HG02763 (cell line): ENCODE measurements around the gene GLB1L.

Experiments used
- ATAC-seq: cut with Tn5 transposase; IDR thresholded peaks from one replicate; pipeline ENCODE4 v1.9.1; 2021; ENCODE audit warnings: mild to moderate bottlenecking, moderate library complexity; ENCODE audit not compliant: unreplicated experiment

The GLB1L gene

DNA sequence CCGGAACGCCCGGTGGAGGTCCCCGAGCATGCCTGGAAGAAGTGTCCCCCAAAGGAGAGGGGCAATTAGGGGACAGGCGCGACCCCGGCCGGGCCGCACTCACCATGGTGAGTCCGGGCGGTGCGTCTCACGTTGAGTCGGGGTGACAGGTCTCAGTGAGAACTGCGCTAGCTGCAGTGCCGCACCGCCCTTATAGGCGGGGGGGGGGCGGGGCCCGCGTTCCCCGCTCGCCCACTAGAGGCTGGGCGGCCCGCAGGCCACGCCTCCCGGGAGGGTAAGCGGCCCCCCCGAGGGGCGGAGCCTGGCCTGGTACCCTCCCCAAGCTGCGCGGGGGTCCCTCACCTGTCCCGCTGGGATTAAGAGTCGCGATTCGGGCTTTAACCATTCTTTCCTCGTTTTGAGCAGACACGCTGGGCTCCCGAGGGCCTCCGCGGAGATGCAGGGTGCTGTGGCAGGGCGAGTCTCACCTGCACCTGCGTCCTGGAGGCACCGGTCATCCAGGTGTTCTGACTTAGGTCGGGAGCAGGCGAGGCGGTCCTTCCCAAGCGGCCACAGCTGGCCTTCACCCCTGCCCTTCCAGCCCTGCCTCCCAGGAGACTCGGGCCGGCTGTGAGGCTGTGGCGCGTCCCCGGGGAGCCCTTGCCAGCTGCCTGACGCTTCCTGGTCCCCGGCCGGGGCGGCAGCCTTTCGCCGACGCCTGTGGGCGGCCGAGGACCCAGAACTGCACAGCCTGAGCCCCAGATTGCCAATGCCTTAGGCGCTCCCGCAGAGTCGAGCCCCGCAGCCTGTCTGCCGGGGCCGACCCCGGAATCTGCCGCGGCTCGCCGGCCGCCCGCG lies 8.7 kb upstream of the GLB1L start, which contains the start of gene TUBA4A:
Gene TUBA4A (minus strand): TSS at position 166 of the 837 bp plus-strand sequence. CDS start 60 bp downstream, at position 106.
- ATAC-seq = peak; percentile 46

GRCh38 chr2:219252900-219253752 lies 7.9 kb upstream of the GLB1L start, which contains the start of gene TUBA4B:
Gene TUBA4B (plus strand): TSS chr2:219253243. CDS start chr2:219253408, 165 bp downstream.
- ATAC-seq = peak; percentile 0

DNA sequence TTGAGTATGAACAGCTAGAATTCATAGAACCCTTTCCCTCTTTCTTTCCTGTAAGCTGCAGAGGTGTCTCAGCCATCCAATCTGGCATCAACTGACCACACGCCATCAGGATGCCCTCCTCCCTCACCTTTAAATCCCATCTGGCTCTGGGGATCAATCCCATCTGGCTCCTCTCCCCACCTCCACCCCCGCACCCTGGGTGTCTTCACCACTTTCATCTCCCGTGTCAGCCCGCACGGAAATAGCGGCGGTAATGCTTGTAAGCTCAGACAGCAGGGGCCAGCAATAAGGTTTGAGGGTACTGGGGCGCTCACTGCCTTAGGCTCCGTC lies 7.3 kb upstream of the GLB1L start:
- no peak for ATAC-seq

DNA sequence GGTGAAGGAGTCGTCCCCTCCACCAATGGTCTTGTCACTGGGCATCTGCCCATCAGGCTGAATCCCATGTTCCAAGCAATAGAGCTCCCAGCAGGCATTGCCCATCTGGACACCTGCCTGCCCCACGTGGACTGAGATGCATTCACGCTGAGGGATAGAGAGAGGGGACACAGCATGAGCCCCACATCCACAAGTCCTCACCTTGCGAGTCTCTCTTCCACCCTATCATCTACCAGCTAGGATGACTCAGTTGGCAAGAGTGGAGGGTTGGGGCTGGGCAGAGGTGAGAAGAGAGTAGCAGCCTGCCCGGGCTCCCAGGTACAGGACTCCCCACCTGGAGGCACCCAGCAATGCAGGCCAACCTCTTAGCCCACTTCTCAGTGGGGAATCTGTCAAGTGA lies 6.8 kb upstream of the GLB1L start:
- ATAC-seq = no peak

- no peak for ATAC-seq
Measured at GRCh38 chr2:219251656-219252055, 6.4 kb upstream of the GLB1L start.

GRCh38 chr2:219250049-219250781 lies 5.0 kb upstream of the GLB1L start:
- no peak for ATAC-seq

DNA sequence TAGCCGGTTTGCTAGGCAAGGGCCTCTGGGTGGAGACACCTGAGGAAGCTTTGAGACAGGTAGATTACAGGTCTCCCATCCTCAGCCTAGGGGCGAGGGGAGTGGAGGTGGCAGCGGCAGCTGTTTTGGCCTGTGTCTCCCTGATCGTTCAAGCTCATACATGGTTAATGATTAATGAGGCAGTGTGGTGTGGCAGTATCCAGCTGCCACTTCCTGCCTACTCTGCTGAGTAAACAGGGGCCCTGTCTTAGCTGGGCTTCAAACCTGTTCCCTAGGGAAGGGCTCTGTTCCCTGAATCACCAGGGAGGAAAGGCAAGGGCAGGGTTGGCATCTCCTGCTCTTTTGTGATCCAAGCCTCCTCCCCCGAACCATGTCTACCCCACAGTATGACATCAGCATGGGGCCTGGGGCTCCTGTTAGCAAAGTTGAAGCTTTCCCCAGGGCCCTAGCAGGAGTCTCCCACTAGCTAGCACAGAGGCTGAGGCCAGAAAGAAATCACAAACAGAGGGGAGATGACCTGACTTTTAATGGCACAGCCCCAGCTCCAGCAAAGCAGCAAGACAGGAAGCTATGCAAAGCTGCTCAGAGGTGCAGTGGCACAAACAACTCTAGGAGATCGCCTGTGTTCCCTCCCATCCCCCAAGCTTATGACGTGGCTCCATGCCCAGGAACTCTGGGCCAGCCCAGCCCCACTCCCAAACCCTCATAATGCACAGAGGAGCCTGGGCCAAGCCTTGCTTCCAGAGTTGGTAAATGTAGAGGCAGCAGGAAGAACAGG lies 4.1 kb upstream of the GLB1L start:
- ATAC-seq = peak; percentile 42

DNA sequence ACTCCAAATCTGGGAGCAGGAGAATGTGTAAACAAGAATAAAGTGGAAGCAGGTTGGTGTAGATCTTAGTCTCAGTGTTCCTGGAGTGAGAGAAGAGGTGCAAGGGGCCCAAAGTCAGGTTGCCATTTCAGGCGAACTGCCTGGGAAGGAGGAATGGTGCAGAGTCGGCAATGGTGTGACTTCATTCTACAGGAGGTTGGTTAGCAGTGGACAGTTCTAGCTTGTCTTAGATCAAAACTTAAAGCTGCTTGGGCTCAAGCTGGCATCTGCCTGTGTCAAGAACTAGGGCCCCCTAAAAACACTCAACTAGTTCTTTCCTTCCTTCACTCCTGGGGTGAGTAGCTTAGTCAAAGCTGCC lies 3.6 kb upstream of the GLB1L start:
- no peak for ATAC-seq

DNA sequence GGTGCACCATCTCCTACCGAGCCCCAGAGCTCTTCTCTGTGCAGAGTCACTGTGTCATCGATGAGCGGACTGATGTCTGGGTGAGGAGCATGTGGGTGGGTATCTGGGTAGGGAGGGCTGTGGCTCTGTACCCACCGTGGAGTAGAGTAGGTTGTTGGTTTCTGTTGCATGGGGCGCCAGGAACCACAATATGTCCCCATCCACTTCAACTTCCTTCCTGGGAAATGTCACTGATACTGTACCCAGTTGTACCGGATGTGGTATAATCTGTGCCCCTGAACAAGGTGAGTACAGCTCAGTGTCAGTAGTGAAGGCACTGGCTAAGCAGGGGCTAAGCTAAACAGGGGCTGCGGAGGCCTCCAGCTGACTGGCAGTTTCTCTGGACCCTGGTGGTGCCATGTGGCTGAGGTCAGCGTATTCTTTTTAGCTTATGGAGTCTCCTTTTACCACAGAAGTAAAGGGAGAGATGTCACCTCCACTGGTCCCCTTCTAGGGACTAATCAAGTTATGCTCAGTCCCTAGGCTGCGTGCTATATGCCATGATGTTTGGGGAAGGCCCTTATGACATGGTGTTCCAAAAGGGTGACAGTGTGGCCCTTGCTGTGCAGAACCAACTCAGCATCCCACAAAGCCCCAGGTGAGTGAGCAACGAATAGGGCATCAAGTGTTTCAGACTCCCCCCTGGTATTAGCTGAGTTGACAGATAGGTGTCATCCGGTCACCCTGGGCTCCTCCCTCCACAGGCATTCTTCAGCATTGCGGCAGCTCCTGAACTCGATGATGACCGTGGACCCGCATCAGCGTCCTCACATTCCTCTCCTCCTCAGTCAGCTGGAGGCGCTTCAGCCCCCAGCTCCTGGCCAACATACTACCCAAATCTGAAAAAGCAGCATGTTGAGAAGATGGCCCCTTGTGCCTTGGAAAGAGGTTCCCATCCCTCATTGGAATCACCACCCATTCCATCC lies 2.7 kb upstream of the GLB1L start:
- no peak for ATAC-seq

DNA sequence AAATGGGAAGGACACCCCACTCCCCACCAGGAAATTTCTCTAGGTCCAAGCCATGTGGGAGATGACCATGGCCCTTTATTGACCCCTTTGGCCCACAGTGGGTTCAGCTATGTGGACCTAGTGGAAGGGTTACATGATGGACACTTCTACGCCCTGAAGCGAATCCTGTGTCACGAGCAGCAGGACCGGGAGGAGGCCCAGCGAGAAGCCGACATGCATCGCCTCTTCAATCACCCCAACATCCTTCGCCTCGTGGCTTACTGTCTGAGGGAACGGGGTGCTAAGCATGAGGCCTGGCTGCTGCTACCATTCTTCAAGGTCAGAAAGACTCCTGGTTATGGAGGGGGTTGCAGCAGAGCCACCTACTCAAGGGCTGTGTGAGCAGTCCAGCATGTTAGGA lies 1.3 kb upstream of the GLB1L start:
- no peak for ATAC-seq

DNA sequence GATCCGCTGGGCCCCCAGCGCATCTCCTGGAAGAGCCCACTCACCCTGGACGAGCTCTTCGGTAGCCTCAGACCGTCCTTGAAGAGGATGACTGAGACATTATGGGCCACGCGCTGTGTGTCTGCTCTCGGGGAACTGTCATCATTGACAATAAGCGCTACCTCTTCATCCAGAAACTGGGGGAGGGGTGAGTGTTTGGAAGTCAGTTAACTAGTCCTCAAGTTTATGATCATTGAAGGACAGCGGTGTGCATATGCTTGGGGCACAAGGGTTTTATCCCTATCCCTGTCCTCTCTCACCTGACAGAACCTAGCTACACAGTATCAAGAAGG lies 621 bp upstream of the GLB1L start:
- ATAC-seq = no peak

GRCh38 chr2:219244789-219245147 lies 476 bp downstream of the GLB1L start:
- no peak for ATAC-seq

GRCh38 chr2:219243291-219243761 lies 1.9 kb downstream of the GLB1L start:
- ATAC-seq = no peak

- ATAC-seq = no peak
Measured at GRCh38 chr2:219234331-219234730, 10.9 kb downstream of the GLB1L start.

DNA sequence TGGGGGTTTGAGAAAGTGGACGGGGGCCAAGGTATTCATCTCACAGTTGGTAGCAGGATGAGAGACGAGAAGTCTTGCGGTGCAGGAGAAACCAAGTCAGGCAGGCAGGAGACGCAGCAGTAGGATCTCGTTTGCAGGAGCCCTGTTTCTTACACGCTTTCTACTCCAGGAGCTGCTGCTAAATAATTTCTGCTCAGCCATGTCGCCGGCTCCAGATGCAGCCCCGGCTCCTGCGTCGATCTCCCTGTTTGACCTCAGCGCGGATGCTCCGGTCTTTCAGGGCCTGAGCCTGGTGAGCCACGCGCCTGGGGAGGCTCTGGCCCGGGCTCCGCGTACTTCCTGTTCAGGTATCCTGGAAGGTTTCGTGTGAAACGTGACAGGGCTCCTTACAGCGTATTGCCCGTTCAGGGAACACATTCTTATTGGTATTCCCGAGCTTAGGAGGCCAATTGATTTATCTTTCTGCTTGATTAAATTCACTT lies 15.1 kb downstream of the GLB1L start:
- no peak for ATAC-seq

GRCh38 chr2:219229305-219230058 lies 15.8 kb downstream of the GLB1L start, which contains the start of the genes ANKZF1 and ATG9A:
Gene ANKZF1 (plus strand): TSS chr2:219229806. CDS start chr2:219230258, 452 bp downstream.
Gene ATG9A (minus strand): TSS chr2:219229636. CDS start chr2:219228024, 1,612 bp downstream.
- peak; percentile 97 for ATAC-seq

GRCh38 chr2:219228911-219229304 lies 16.3 kb downstream of the GLB1L start:
- peak; percentile 2 for ATAC-seq
